ENCODE results near the gene AQP12B.
"Not testable (repeated sequence)": the region's sequence is repeated elsewhere in the genome, so short reads cannot be mapped to it uniquely, and the experiment has no call there.

Gene AQP12B

DNA sequence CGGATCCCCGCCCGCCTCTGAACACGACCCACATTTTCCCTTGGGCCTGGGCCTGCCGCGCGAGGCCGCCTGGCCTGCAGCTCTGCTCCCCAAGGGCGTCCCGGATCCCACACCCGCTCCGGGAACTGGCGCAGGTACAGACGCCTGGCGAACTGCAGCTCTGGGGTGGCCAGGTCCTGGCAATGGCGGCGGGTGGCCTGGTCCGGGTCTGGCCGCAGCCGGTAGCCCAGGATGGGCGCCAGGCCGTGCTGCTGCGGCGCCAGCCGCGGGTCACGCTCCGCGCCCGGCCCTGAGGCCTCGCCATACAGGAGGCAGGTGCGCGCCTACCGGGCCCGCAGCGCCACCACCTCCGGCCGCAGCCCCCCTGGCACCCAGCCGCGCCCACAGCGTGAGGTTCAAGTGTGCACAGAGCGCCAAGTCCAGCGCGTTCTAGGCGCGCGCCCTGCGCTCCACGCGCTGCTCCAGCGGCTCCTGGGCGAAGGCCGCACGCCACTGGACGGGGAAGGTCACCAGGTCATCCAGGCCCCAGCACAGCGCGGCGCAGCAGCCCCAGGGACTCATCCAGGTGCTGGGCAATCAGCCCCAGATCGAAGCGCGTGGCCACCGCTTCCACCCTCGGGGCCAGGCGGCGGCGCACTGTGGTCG lies 18.5 kb upstream of the AQP12B start:
- H3K4me1 ChIP-seq (ENCODE audit: control insufficient read depth in 2 of 2, insufficient read depth in 2 of 2, low read length in 2 of 2), result no peaks in the 10 kb centered on the region
- no peak overlapping the region for H3K9ac ChIP-seq (ENCODE audit: low read depth in 1 of 2, low read length in 2 of 2)
- H3K4me3 ChIP-seq (ENCODE audit: low read length in 2 of 2), result no peak overlapping the region
- H3K27me3 ChIP-seq (ENCODE audit: control insufficient read depth in 2 of 2, insufficient read depth in 2 of 2, low read length in 2 of 2), result peaks cover 0 to 5% of the 10 kb centered on the region in 2 donors
- H3K9me3 ChIP-seq (ENCODE audit: control insufficient read depth in 2 of 2, low read length in 2 of 2), result no peaks in the 10 kb centered on the region
- H3K36me3 ChIP-seq (ENCODE audit: control insufficient read depth in 2 of 2, insufficient read depth in 2 of 2, low read length in 2 of 2), result no peaks in the 10 kb centered on the region
- no peak overlapping the region for H3K27ac ChIP-seq (ENCODE audit: low read depth in 2 of 2, low read length in 2 of 2)

DNA sequence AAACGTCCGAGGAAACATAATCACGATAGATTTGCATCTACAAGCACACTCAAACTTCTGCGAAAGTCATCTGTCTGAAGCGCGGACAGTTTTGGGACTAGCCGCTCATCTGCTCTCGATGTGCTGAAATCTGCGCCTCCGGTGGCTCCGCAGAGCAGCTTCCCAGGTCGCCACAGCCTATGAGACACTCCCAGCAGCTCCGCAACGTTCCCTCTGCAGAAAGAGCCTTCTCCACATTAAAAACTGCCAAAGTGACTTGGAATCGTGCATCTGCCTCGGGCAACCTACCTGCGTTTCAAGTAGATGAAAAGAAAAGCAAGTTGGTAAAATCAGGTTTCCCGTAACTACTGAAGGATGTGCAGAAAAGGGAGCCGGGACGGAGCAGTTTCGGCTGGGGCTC lies 17.9 kb upstream of the AQP12B start:
- H3K36me3 ChIP-seq (ENCODE audit: control insufficient read depth in 2 of 2, insufficient read depth in 2 of 2, low read length in 2 of 2); H3K4me1 ChIP-seq (ENCODE audit: control insufficient read depth in 2 of 2, insufficient read depth in 2 of 2, low read length in 2 of 2); H3K9me3 ChIP-seq (ENCODE audit: control insufficient read depth in 2 of 2, low read length in 2 of 2); H3K27me3 ChIP-seq (ENCODE audit: control insufficient read depth in 2 of 2, insufficient read depth in 2 of 2, low read length in 2 of 2); H3K4me3 ChIP-seq (ENCODE audit: low read length in 2 of 2); H3K9ac ChIP-seq (ENCODE audit: low read depth in 1 of 2, low read length in 2 of 2); H3K27ac ChIP-seq (ENCODE audit: low read depth in 2 of 2, low read length in 2 of 2): not testable (repeated sequence)

DNA sequence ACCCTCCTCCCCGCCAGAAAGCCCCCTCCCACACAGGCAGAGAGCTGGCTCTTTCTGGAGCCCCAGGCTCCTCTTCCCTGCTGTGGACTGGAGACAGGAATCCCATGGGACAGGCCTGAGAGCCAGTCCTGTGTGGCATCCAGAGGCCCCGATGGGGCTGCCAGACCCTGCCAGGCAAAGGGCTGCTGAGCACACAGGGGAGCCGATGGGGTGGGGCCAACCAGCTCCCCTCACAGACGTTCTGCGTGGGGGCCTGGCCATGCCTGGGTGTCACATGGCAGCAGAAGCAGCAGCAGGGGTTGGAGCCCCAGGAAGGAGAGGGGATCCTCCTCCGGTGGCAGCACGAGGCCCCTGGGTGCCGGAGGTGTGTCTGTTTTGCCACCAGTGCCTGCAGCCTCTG lies 17.1 kb upstream of the AQP12B start:
- H3K9ac ChIP-seq (ENCODE audit: low read depth in 1 of 2, low read length in 2 of 2); H3K4me1 ChIP-seq (ENCODE audit: control insufficient read depth in 2 of 2, insufficient read depth in 2 of 2, low read length in 2 of 2); H3K36me3 ChIP-seq (ENCODE audit: control insufficient read depth in 2 of 2, insufficient read depth in 2 of 2, low read length in 2 of 2); H3K4me3 ChIP-seq (ENCODE audit: low read length in 2 of 2); H3K9me3 ChIP-seq (ENCODE audit: control insufficient read depth in 2 of 2, low read length in 2 of 2); H3K27ac ChIP-seq (ENCODE audit: low read depth in 2 of 2, low read length in 2 of 2); H3K27me3 ChIP-seq (ENCODE audit: control insufficient read depth in 2 of 2, insufficient read depth in 2 of 2, low read length in 2 of 2): not testable (repeated sequence)

DNA sequence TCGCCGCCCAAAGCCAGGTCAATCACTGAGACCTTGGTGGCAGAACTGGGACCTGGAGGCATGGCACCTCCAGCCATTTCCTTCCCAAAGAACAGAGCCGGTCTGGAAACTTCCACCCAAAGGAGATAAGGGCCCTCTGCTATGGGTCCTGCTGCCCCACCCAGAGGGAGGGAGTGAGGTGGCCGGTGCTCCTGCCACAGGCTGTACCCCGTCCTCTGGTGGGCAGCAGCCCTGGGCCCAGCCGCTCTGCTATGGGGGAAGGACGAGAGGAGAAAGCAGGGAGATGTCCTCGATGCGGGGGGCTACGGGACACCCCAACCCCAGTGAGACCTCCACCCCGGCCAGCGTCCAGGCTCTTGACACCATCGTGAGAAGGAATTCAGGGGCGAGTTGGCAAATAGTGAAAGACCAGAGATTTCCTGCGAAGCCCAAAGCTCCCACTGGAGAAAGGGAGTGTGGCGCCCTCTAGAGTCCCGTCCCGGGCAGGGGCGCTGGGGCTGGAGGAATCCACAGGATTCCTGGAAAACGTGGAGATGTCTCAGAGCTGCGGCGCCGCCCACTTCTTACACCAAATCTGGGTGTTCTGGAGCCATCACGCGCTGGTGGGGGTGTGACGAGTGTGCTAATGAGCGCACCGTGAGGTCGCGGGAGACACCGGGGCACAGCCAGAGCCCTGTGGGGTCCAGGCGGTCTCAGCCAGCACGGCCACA lies 16.3 kb upstream of the AQP12B start:
- not testable (repeated sequence) for H3K9me3 ChIP-seq (ENCODE audit: control insufficient read depth in 2 of 2, low read length in 2 of 2); H3K27ac ChIP-seq (ENCODE audit: low read depth in 2 of 2, low read length in 2 of 2); H3K27me3 ChIP-seq (ENCODE audit: control insufficient read depth in 2 of 2, insufficient read depth in 2 of 2, low read length in 2 of 2); H3K4me3 ChIP-seq (ENCODE audit: low read length in 2 of 2); H3K36me3 ChIP-seq (ENCODE audit: control insufficient read depth in 2 of 2, insufficient read depth in 2 of 2, low read length in 2 of 2); H3K4me1 ChIP-seq (ENCODE audit: control insufficient read depth in 2 of 2, insufficient read depth in 2 of 2, low read length in 2 of 2); H3K9ac ChIP-seq (ENCODE audit: low read depth in 1 of 2, low read length in 2 of 2)

DNA sequence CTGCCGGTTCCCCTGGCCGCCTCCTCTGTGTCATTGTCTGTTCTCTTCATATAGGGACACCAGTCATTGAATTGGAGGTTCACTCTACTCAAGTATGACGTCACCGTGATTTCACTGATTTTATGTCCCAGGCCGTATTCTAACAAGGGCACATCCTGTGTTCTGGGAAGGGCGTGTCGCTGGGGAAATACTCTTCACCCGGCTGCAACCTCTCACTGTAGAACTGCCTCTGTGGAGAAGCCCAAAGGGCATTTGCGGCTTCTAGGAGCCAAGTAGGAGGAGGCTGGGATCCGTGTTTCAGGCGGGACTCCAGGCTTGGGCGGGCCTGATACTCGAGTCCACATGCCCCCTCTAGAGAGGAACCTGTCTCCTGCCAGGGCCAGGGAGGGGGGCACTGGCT lies 13.8 kb upstream of the AQP12B start:
- H3K4me1 ChIP-seq (ENCODE audit: control insufficient read depth in 2 of 2, insufficient read depth in 2 of 2, low read length in 2 of 2); H3K9ac ChIP-seq (ENCODE audit: low read depth in 1 of 2, low read length in 2 of 2); H3K27ac ChIP-seq (ENCODE audit: low read depth in 2 of 2, low read length in 2 of 2); H3K9me3 ChIP-seq (ENCODE audit: control insufficient read depth in 2 of 2, low read length in 2 of 2); H3K27me3 ChIP-seq (ENCODE audit: control insufficient read depth in 2 of 2, insufficient read depth in 2 of 2, low read length in 2 of 2); H3K36me3 ChIP-seq (ENCODE audit: control insufficient read depth in 2 of 2, insufficient read depth in 2 of 2, low read length in 2 of 2); H3K4me3 ChIP-seq (ENCODE audit: low read length in 2 of 2): not testable (repeated sequence)

DNA sequence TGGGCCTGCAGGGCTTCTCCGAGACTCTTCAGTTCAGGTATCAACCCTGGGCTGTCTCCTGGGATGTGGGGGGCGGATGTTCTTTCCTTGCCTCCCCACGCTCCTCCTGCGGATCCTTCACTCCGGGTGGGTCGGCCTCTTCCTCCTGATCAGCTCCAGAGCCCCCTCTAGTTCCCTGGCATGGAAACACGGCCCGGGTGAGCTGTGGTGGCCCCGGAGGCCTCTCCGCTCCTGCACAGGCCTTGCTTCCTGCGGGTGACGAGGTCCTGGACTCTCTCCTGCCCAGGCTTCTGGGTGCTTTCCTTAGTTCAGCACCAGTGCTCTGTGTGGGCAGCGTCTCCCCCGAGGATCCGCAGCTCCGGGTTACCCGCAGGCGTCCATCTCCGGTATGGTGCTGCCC lies 12.9 kb upstream of the AQP12B start:
- H3K9me3 ChIP-seq (ENCODE audit: control insufficient read depth in 2 of 2, low read length in 2 of 2); H3K27ac ChIP-seq (ENCODE audit: low read depth in 2 of 2, low read length in 2 of 2); H3K36me3 ChIP-seq (ENCODE audit: control insufficient read depth in 2 of 2, insufficient read depth in 2 of 2, low read length in 2 of 2); H3K9ac ChIP-seq (ENCODE audit: low read depth in 1 of 2, low read length in 2 of 2); H3K4me1 ChIP-seq (ENCODE audit: control insufficient read depth in 2 of 2, insufficient read depth in 2 of 2, low read length in 2 of 2); H3K27me3 ChIP-seq (ENCODE audit: control insufficient read depth in 2 of 2, insufficient read depth in 2 of 2, low read length in 2 of 2); H3K4me3 ChIP-seq (ENCODE audit: low read length in 2 of 2): not testable (repeated sequence)

DNA sequence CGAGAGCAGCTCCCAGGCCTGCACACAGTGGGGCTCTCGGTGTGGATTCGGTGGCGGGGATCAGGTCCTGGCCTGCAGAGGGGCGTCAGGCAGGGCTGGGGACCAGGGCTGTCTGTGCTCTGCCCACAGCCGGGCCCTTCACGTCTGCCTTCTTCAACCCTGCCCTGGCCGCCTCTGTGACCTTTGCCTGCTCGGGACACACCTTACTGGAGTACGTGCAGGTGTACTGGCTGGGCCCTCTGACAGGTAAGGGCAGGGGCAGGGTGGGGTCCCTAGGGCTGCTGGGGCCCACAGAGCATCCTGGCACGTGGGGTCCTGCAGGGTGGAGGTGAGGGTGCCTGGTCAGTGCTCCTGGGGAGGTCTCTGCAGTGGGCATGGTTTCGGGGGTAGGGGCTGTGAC lies 11.6 kb upstream of the AQP12B start:
- H3K4me3 ChIP-seq (ENCODE audit: low read length in 2 of 2); H3K9ac ChIP-seq (ENCODE audit: low read depth in 1 of 2, low read length in 2 of 2): not testable (repeated sequence)

DNA sequence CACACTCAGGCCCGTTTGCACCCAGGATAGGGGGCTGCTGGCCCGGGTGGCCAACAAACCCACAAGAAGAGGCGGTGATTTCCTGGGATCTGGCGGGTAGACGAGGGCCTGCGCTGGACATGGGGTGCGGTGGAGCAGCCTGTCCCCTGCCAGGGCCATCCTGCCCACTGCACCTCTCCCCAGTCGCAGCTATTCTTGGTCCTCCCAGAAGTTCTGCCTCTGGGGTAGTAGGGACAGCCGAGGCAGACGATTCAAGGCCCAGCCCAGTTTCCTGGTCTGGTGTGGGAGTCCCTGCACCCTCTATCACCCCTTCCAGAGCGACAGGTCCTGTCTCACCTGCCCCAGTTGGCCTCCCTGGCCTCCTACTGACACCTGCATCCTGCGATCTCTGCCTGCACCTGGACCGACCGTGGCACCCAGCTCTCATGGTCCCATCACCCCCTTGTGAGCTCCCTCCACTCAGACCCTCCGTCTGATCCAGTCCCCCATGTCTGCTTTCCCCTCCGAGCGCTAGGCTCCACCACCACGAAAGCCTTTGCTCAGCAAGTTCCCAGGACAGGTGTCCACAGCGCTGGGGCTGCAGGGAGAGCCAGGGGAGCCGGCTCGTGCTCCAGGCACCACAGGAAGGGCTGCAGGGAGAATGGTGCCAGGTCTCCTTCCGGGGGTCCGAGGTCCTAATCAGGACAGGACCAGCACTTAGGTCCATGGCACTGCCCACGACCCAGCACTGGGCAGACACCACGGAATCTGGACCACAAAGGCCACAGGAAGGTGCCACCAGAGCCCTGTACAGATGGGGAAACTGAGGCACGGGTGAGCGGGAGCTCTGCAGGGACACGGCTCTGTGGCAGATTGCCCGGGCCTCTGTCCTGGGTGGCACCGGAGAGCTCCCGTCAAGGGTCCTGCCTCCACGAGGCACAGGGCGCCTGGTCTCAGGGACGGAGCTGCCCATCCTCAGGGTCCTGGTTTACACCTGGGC lies 10.2 kb upstream of the AQP12B start:
- not testable (repeated sequence) for H3K9me3 ChIP-seq (ENCODE audit: control insufficient read depth in 2 of 2, low read length in 2 of 2); H3K4me3 ChIP-seq (ENCODE audit: low read length in 2 of 2); H3K27ac ChIP-seq (ENCODE audit: low read depth in 2 of 2, low read length in 2 of 2); H3K36me3 ChIP-seq (ENCODE audit: control insufficient read depth in 2 of 2, insufficient read depth in 2 of 2, low read length in 2 of 2); H3K9ac ChIP-seq (ENCODE audit: low read depth in 1 of 2, low read length in 2 of 2); H3K27me3 ChIP-seq (ENCODE audit: control insufficient read depth in 2 of 2, insufficient read depth in 2 of 2, low read length in 2 of 2); H3K4me1 ChIP-seq (ENCODE audit: control insufficient read depth in 2 of 2, insufficient read depth in 2 of 2, low read length in 2 of 2)

More for the DNA sequence above, 11.6 kb upstream of the AQP12B start:
- not testable (repeated sequence) for H3K9me3 ChIP-seq (ENCODE audit: control insufficient read depth in 2 of 2, low read length in 2 of 2); H3K4me1 ChIP-seq (ENCODE audit: control insufficient read depth in 2 of 2, insufficient read depth in 2 of 2, low read length in 2 of 2); H3K27ac ChIP-seq (ENCODE audit: low read depth in 2 of 2, low read length in 2 of 2); H3K27me3 ChIP-seq (ENCODE audit: control insufficient read depth in 2 of 2, insufficient read depth in 2 of 2, low read length in 2 of 2); H3K36me3 ChIP-seq (ENCODE audit: control insufficient read depth in 2 of 2, insufficient read depth in 2 of 2, low read length in 2 of 2)

DNA sequence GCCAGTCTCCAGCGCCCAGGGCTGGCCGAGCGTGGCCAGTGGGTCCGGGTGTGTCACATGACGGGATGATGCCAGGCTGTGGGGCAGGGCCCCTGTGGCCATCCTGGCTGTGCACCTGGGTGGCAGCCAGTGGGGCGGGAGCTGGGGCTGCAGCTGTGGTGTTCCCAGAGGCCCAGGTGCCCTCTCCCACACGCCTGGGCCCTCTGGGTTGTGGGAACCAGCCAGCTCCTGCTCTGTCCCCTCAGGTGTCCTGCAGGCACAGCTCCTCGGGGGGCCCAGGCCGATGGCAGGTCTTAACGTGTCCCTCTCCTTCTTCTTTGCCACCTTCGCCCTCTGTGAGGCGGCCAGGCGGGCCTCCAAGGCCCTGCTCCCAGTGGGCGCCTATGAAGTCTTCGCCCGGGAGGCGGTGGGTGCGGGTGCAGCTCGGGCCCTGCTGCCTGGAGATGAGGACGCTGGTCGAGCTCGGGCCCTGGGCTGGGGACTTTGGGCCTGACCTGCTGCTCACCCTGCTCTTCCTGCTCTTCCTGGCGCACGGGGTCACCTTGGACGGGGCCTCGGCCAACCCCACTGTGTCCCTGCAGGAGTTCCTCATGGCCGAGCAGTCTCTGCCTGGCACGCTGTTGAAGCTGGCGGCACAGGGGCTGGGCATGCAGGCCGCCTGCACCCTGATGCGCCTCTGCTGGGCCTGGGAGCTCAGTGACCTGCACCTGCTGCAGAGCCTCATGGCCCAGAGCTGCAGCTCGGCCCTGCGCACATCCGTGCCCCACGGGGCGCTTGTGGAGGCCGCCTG lies 9.1 kb upstream of the AQP12B start, which contains the start of gene AQP12A:
AQP12A (plus strand) TSS at position 236 of the 790 bp plus-strand sequence; CDS start at position 284, 48 bp downstream.
- not testable (repeated sequence) for H3K36me3 ChIP-seq (ENCODE audit: control insufficient read depth in 2 of 2, insufficient read depth in 2 of 2, low read length in 2 of 2); H3K27ac ChIP-seq (ENCODE audit: low read depth in 2 of 2, low read length in 2 of 2); H3K9me3 ChIP-seq (ENCODE audit: control insufficient read depth in 2 of 2, low read length in 2 of 2); H3K4me3 ChIP-seq (ENCODE audit: low read length in 2 of 2); H3K27me3 ChIP-seq (ENCODE audit: control insufficient read depth in 2 of 2, insufficient read depth in 2 of 2, low read length in 2 of 2)
- peaks cover 3 to 13% of the 10 kb centered on the region in 2 donors for H3K4me1 ChIP-seq (ENCODE audit: control insufficient read depth in 2 of 2, insufficient read depth in 2 of 2, low read length in 2 of 2)
- H3K9ac ChIP-seq (ENCODE audit: low read depth in 1 of 2, low read length in 2 of 2), result peak within 1 kb of the TSS in 1 of 2 donors; percentile 73
